Neural cell (in vitro differentiated cells): ENCODE measurements around the gene VAMP8.

Experiments
- EP300 ChIP-seq: fragments of 450-650 bp; conservative IDR thresholded peaks from 2 replicates; pipeline ENCODE4 v1.6.1; 2014; ENCODE audit warnings: antibody characterized with exemption, mild to moderate bottlenecking, moderate library complexity; ENCODE audit not compliant: poor library complexity, severe bottlenecking
- SMC3 ChIP-seq: fragments of 450-650 bp; conservative IDR thresholded peaks from 2 replicates; pipeline ENCODE4 v1.6.1; 2014; ENCODE audit warnings: antibody characterized with exemption, mild to moderate bottlenecking, moderate library complexity; ENCODE audit not compliant: poor library complexity
- TF ChIP-seq, protein P1 (sequence below): fragments of 450-650 bp; IDR thresholded peaks from 2 replicates; pipeline ENCODE4 v1.5.1; 2014; ENCODE audit warnings: antibody characterized with exemption, mild to moderate bottlenecking, moderate library complexity; ENCODE audit not compliant: poor library complexity, severe bottlenecking

DNA sequence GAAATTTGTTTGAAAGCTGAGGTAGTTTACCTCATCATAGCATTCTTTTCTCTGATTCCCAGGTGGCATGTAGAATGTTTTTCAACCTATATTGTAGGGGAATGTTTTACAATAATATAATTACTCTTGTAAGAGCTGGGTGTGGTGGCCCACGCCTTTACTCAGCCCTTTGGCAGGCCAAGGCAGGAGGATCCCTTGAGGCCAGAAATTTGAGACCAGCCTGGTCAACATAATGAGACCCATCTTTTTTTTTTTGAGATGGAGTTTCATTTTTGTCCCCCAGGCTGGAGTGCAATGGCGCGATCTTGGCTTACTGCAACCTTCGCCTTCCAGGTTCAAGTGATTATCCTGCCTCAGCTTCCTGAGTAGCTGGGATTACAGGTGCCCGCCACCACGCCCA, 42.2 kb downstream of the VAMP8 start:
- TF ChIP-seq, protein P1, sequence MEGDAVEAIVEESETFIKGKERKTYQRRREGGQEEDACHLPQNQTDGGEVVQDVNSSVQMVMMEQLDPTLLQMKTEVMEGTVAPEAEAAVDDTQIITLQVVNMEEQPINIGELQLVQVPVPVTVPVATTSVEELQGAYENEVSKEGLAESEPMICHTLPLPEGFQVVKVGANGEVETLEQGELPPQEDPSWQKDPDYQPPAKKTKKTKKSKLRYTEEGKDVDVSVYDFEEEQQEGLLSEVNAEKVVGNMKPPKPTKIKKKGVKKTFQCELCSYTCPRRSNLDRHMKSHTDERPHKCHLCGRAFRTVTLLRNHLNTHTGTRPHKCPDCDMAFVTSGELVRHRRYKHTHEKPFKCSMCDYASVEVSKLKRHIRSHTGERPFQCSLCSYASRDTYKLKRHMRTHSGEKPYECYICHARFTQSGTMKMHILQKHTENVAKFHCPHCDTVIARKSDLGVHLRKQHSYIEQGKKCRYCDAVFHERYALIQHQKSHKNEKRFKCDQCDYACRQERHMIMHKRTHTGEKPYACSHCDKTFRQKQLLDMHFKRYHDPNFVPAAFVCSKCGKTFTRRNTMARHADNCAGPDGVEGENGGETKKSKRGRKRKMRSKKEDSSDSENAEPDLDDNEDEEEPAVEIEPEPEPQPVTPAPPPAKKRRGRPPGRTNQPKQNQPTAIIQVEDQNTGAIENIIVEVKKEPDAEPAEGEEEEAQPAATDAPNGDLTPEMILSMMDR, result no peak
- TF ChIP-seq SMC3 (no peak), EP300 (no peak)
